Measurements from ENCODE around the gene SLC29A4.

SLC29A4 gene, protein sequence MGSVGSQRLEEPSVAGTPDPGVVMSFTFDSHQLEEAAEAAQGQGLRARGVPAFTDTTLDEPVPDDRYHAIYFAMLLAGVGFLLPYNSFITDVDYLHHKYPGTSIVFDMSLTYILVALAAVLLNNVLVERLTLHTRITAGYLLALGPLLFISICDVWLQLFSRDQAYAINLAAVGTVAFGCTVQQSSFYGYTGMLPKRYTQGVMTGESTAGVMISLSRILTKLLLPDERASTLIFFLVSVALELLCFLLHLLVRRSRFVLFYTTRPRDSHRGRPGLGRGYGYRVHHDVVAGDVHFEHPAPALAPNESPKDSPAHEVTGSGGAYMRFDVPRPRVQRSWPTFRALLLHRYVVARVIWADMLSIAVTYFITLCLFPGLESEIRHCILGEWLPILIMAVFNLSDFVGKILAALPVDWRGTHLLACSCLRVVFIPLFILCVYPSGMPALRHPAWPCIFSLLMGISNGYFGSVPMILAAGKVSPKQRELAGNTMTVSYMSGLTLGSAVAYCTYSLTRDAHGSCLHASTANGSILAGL

GRCh38 chr7:5282543-5283316 lies at the start of gene SLC29A4:
Gene SLC29A4, plus strand, starts transcription at chr7:5282943. Its CDS starts 4,874 bp downstream, at chr7:5287817.
- Histone ChIP-seq H3K4me2 (ENCODE audit: low read length) (peak within 1 kb of the TSS; percentile 76), H3K36me3 (ENCODE audit: control insufficient read depth, insufficient read depth, low read length) (no peaks in the 10 kb centered on the region), H3K9me3 (ENCODE audit: control insufficient read depth, low read length) (no peaks in the 10 kb centered on the region), H2AFZ (peak within 1 kb of the TSS; percentile 46), H3K4me1 (no peaks in the 10 kb centered on the region), H3K4me3 (ENCODE audit: low read depth, low read length) (peak within 1 kb of the TSS; percentile 52), H3K79me2 (no peaks in the 10 kb centered on the region), H3K27ac (no peak within 1 kb of the TSS), H3K27me3 (ENCODE audit: control insufficient read depth, insufficient read depth, low read length) (no peaks in the 10 kb centered on the region), H3K9ac (no peak within 1 kb of the TSS)
- TF ChIP-seq, protein P1, sequence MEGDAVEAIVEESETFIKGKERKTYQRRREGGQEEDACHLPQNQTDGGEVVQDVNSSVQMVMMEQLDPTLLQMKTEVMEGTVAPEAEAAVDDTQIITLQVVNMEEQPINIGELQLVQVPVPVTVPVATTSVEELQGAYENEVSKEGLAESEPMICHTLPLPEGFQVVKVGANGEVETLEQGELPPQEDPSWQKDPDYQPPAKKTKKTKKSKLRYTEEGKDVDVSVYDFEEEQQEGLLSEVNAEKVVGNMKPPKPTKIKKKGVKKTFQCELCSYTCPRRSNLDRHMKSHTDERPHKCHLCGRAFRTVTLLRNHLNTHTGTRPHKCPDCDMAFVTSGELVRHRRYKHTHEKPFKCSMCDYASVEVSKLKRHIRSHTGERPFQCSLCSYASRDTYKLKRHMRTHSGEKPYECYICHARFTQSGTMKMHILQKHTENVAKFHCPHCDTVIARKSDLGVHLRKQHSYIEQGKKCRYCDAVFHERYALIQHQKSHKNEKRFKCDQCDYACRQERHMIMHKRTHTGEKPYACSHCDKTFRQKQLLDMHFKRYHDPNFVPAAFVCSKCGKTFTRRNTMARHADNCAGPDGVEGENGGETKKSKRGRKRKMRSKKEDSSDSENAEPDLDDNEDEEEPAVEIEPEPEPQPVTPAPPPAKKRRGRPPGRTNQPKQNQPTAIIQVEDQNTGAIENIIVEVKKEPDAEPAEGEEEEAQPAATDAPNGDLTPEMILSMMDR (IDR thresholded peaks at IDR 0.05) = no peak

DNA sequence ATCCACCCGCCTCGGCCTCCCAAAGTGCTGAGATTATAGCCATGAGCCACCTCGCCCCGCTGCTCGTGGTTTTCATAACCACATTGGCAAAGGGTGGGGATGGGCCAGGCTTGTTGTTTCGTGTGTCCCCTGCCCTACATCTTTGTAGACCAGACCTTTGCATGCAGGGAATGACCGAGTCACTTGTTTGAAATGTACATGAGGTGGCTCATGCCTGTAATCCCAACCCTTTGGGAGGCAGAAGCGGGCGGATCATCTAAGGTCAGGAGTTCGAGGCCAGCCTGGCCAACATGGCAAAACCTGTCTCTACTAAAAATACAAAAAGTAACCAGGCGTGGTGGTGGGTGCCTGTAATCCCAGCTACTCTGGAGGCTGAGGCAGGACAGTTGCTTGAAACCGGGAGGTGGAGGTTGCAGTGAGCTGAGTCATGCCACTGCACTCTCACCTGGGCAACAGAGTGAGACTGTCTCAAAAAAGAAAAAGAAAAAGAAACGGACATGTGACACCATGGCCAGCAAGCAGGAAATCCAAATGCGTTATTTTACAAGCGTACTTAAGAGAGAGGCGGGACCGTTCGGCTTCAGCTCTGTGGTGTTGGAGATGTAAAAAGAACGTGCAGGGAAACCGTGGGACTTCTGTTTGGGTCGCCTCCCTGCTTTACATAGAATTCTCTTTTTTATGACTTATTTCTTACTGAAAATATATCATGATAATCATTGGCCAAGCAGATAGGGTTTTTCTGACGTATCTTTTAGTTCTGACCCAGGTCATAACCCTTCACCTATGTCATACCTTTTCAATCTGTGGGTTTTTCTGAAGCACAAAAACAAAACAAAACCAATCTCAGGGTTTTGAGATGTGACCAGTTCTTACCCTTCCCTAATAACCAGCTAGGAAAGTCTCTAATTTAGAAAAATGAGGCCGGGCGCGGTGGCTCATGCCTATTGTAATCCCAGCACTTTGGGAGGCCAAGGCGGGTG lies 47.6 kb upstream of the SLC29A4 start:
- Histone ChIP-seq H3K9me3 (ENCODE audit: control insufficient read depth, low read length) (no peaks in the 10 kb centered on the region), H3K4me2 (ENCODE audit: low read length) (no peak overlapping the region), H2AFZ (no peak overlapping the region), H3K9ac (no peak overlapping the region), H3K36me3 (ENCODE audit: control insufficient read depth, insufficient read depth, low read length) (no peaks in the 10 kb centered on the region), H3K27me3 (ENCODE audit: control insufficient read depth, insufficient read depth, low read length) (no peaks in the 10 kb centered on the region), H3K4me1 (no peaks in the 10 kb centered on the region), H3K27ac (no peak overlapping the region), H3K4me3 (ENCODE audit: low read depth, low read length) (no peak overlapping the region), H3K79me2 (no peaks in the 10 kb centered on the region)
- TF ChIP-seq, protein P1 (IDR thresholded peaks at IDR 0.05) = no peak

GRCh38 chr7:5237286-5237685 lies 45.5 kb upstream of the SLC29A4 start:
- no peak overlapping the region for H3K9ac ChIP-seq
- no peaks in the 10 kb centered on the region for H3K9me3 ChIP-seq (ENCODE audit: control insufficient read depth, low read length)
- H3K4me3 ChIP-seq (ENCODE audit: low read depth, low read length) = no peak overlapping the region
- H3K36me3 ChIP-seq (ENCODE audit: control insufficient read depth, insufficient read depth, low read length) = no peaks in the 10 kb centered on the region
- peaks cover 4% of the 10 kb centered on the region for H3K4me1 ChIP-seq
- H3K4me2 ChIP-seq (ENCODE audit: low read length) = peak overlapping the region; percentile 61
- H3K79me2 ChIP-seq = no peaks in the 10 kb centered on the region
- TF ChIP-seq, protein P1 (IDR thresholded peaks at IDR 0.05) = no peak
- H3K27me3 ChIP-seq (ENCODE audit: control insufficient read depth, insufficient read depth, low read length) = no peaks in the 10 kb centered on the region
- H3K27ac ChIP-seq = no peak overlapping the region
- no peak overlapping the region for H2AFZ ChIP-seq

DNA sequence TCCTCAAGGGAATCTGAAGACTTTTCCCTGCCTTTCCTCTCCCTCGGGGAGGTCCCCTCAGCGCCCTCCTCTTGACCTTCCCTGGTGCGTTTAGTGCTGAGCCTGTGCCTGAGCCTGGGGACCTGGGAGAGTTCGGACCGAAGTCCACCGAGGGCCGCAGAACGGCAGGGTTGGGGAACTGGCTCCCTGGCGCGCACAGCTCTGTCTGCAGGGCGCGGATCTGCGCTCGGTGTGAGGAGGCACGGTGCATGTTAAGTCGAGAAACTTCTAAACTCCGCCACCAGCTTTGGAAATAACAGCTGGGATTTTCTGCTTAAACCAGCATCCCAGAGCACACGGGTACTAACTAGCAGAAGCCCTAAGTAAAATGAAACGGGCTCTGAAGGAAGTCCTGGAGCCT lies 44.2 kb upstream of the SLC29A4 start:
- Histone ChIP-seq H3K9ac (no peak overlapping the region), H3K27ac (no peak overlapping the region), H3K4me3 (ENCODE audit: low read depth, low read length) (no peak overlapping the region), H2AFZ (no peak overlapping the region), H3K27me3 (ENCODE audit: control insufficient read depth, insufficient read depth, low read length) (no peaks in the 10 kb centered on the region), H3K4me1 (peaks cover 4% of the 10 kb centered on the region), H3K4me2 (ENCODE audit: low read length) (no peak overlapping the region), H3K79me2 (no peaks in the 10 kb centered on the region), H3K9me3 (ENCODE audit: control insufficient read depth, low read length) (no peaks in the 10 kb centered on the region), H3K36me3 (ENCODE audit: control insufficient read depth, insufficient read depth, low read length) (no peaks in the 10 kb centered on the region)
- TF ChIP-seq, protein P1 (IDR thresholded peaks at IDR 0.05) = no peak
